Measurements from ENCODE around the gene ELF3.

The ELF3 gene

DNA sequence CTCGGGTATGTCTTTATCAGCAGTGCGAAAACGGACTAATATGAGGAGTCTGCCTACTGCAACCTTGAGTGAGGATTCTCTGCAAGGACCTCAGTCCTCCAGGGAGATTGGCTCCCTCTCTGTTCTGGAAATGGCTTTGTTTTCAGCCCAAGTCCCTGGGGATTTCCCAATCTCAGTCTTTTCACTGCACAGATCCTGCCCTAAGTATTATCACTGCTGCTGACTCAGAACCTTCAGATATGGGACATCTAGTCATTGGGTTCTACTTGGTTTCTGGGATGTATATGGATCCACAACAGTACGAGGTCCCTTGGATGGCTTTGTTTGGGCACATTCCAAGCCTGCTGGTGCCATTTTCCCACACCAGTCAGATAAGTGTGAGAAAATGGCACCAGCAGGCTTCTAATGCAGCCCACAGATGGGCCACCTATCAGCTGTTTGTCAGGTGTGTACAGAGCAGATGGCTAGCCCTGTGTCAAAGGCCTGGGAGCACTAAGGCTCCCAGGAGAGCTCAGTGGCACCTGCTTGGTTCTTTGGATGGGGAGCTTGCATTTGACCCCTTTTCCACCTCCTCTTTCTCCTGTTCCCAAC, 27.4 kb downstream of the ELF3 start:
- H3K4me3 ChIP-seq (ENCODE audit: low read length) = no peak overlapping the region
- no peak for DNase-seq (ENCODE audit: low read depth)
- TF ChIP-seq, protein P1, sequence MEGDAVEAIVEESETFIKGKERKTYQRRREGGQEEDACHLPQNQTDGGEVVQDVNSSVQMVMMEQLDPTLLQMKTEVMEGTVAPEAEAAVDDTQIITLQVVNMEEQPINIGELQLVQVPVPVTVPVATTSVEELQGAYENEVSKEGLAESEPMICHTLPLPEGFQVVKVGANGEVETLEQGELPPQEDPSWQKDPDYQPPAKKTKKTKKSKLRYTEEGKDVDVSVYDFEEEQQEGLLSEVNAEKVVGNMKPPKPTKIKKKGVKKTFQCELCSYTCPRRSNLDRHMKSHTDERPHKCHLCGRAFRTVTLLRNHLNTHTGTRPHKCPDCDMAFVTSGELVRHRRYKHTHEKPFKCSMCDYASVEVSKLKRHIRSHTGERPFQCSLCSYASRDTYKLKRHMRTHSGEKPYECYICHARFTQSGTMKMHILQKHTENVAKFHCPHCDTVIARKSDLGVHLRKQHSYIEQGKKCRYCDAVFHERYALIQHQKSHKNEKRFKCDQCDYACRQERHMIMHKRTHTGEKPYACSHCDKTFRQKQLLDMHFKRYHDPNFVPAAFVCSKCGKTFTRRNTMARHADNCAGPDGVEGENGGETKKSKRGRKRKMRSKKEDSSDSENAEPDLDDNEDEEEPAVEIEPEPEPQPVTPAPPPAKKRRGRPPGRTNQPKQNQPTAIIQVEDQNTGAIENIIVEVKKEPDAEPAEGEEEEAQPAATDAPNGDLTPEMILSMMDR (conservative IDR thresholded peaks at IDR 0.05; ENCODE audit: low read length) = no peak

GRCh38 chr1:202038688-202039346, 28.4 kb downstream of the ELF3 start:
- DNase-seq (ENCODE audit: low read depth) = no peak
- H3K4me3 ChIP-seq (ENCODE audit: low read length) = no peak overlapping the region
- TF ChIP-seq, protein P1 (conservative IDR thresholded peaks at IDR 0.05; ENCODE audit: low read length) = no peak

DNA sequence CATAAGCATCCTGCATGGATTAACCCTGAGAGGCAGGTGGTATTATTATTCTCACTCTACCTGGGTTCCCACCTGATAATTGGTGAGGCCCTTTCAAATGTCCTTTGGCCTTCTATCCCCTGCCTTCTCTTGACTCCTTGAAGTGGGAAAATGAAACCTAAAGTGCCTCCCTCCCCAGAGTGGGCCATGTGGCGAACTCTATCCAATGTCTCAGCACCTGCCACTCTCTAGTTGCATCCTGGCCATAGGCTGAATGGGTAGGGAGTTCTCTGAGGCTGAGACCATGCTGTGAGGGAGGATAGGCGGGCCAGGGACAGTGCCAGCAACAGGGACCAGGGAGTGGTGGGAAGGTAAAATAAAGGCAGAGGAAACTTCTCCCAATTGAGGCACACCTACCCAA, 35.3 kb downstream of the ELF3 start:
- TF ChIP-seq, protein P1 (conservative IDR thresholded peaks at IDR 0.05; ENCODE audit: low read length) = no peak
- H3K4me3 ChIP-seq (ENCODE audit: low read length) = no peak overlapping the region
- DNase-seq (ENCODE audit: low read depth) = no peak

GRCh38 chr1:202046227-202046626, 35.8 kb downstream of the ELF3 start:
- DNase-seq (ENCODE audit: low read depth) = no peak
- H3K4me3 ChIP-seq (ENCODE audit: low read length) = no peak overlapping the region
- TF ChIP-seq, protein P1 (conservative IDR thresholded peaks at IDR 0.05; ENCODE audit: low read length) = no peak

GRCh38 chr1:202046748-202047708, 36.6 kb downstream of the ELF3 start:
- no peak overlapping the region for H3K4me3 ChIP-seq (ENCODE audit: low read length)
- DNase-seq (ENCODE audit: low read depth) = no peak
- TF ChIP-seq, protein P1 (conservative IDR thresholded peaks at IDR 0.05; ENCODE audit: low read length) = no peak

DNA sequence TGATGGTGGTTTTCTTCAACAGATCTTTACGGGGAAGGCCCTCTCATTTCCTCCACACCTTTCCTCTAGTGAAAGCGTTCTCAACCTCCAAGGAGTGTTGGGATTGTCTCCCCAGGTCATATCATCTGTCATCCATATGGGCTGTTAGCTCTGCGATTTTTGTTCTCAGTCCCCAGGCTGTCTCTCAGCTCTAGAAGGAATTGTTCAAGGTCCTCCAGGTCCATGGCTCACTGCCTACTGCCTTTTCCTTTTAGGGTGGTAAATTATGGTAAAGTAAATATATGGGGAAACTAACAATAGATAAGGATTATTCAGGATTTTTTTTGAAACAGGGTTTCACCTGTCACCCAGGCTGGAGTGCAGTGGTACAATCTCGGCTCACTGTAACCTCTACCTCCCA, 37.6 kb downstream of the ELF3 start:
- no peak for DNase-seq (ENCODE audit: low read depth)

More for the DNA sequence above, 37.6 kb downstream of the ELF3 start:
- no peak overlapping the region for H3K4me3 ChIP-seq (ENCODE audit: low read length)
- TF ChIP-seq, protein P1 (conservative IDR thresholded peaks at IDR 0.05; ENCODE audit: low read length) = no peak
